Upper lobe of left lung (tissue), 6 donors: Measurements from ENCODE around the gene NSMCE4A. TPM values are rescaled to one million over a fixed set of nuclear protein-coding genes. Genes with fewer than 3 reads are reported as not detected.
A peak's percentile ranks its signal among the peaks of the same experiment; 100 is the strongest.

Experiments
- ATAC-seq, 2 donors: fragments of 200-7000 bp; cut with Tn5 transposase; one replicate each; pipeline ENCODE4 v1.9.1; 2022; ENCODE audit warnings: mild to moderate bottlenecking in 2 of 2, moderate library complexity in 2 of 2; ENCODE audit not compliant: low FRiP score in 2 of 2
- DNase-seq, 2 donors: peaks; one replicate each; pipeline ENCODE4 v3.0.0-alpha.2; 2019 to 2020
- H3K27ac ChIP-seq, 4 donors: fragments of 200-600 bp; sonication (generic); one replicate each; pipeline ENCODE4 v1.5.1; 2016 to 2019
- H3K27me3 ChIP-seq, 4 donors: fragments of 200-600 bp; sonication (generic); one replicate each; pipeline ENCODE4 v1.5.1; 2017 to 2019
- H3K36me3 ChIP-seq, 4 donors: fragments of 200-600 bp; sonication (generic); one replicate each; pipeline ENCODE4 v1.5.1; 2016 to 2019
- H3K4me1 ChIP-seq, 4 donors: fragments of 200-600 bp; sonication (generic); one replicate each; pipeline ENCODE4 v1.5.1; 2018 to 2019
- H3K4me3 ChIP-seq, 4 donors: fragments of 200-600 bp; sonication (generic); one replicate each; pipeline ENCODE4 v1.5.1; 2017 to 2019; ENCODE audit warnings: mild to moderate bottlenecking in 2 of 4, moderate library complexity in 1 of 4
- H3K9me3 ChIP-seq, 4 donors: fragments of 200-600 bp; sonication (generic); one replicate each; pipeline ENCODE4 v1.5.1; 2018 to 2019
- CTCF ChIP-seq, 6 experiments: fragments of 450-650 bp in 4 of 6; fragments of 200-600 bp in 2 of 6; sonication (generic) in 2 of 6; IDR thresholded peaks; one replicate each; pipeline ENCODE4 v1.5.1; 2016 to 2019; ENCODE audit warnings: antibody characterized with exemption in 6 of 6
- EP300 ChIP-seq, 4 donors: sonication (generic); formaldehyde crosslinking; IDR thresholded peaks; one replicate each; pipeline ENCODE4 v1.5.1; 2017; ENCODE audit warnings: antibody characterized with exemption in 4 of 4, control low read depth in 2 of 4
- POLR2A ChIP-seq, 4 donors: fragments of 450-650 bp; IDR thresholded peaks; one replicate each; pipeline ENCODE4 v1.5.1; 2016 to 2017; ENCODE audit warnings: antibody characterized with exemption in 4 of 4, mild to moderate bottlenecking in 2 of 4
- POLR2AphosphoS5 ChIP-seq, 2 donors: sonication (generic); formaldehyde crosslinking; IDR thresholded peaks; one replicate each; pipeline ENCODE4 v1.5.1; 2017; ENCODE audit warnings: antibody characterized with exemption in 2 of 2
- WGBS, 2 donors: methylation state at CpG; one replicate each; pipeline ENCODE4 v1.1.5; 2017 to 2018; 5-methylcytosine and 5-hydroxymethylcytosine counted together
- total RNA-seq, 6 donors: library from RNA; depleted of rRNA in 4 of 6; stranded (reverse); fragments of >200 nt in 4 of 6; gene quantifications; one replicate each; pipeline versions ENCODE4 v1.1.0 to v1.2.1, GENCODE V29; 2016 to 2021
- donor health status: DM: no; HTN: no; CAD: no; lungs with moderate emphysema.
- donor health status: DM: no; HTN: yes; CAD: no; lungs with severe emphysema.

Gene NSMCE4A
- total RNA-seq, 6 donors from 2014 or later = 34.8 to 131 (median 50.7) TPM

GRCh38 chr10:121928528-121928884 is 46.5 kb downstream of the NSMCE4A start:
- no peaks in the 10 kb centered on the region for H3K9me3 ChIP-seq
- peak in 1 of 2 donors; percentile 29 for DNase-seq
- peaks cover 18 to 25% (median 20%) of the 10 kb centered on the region in 4 donors for H3K4me1 ChIP-seq
- peak in 1 of 2 donors; percentile 3 for ATAC-seq
- H3K27me3 ChIP-seq = no peaks in the 10 kb centered on the region
- H3K36me3 ChIP-seq = peaks cover 0 to 5% (median 0%) of the 10 kb centered on the region in 4 donors
- peak overlapping the region; percentile 95 to 99 (median 96) for H3K27ac ChIP-seq
- TF ChIP-seq POLR2AphosphoS5 (IDR thresholded peaks at IDR 0.05) = no peak
- no peak for TF ChIP-seq CTCF (IDR thresholded peaks at IDR 0.05)
- no peak for TF ChIP-seq EP300 (IDR thresholded peaks at IDR 0.05)
- no peak for TF ChIP-seq POLR2A (IDR thresholded peaks at IDR 0.05)
- H3K4me3 ChIP-seq = peak overlapping the region; percentile 54 to 97 (median 74)
- WGBS, 2 donors = 1 to 4% methylated on average over 11 to 12 of the region's 20 CpGs

- Histone ChIP-seq H3K4me1 (peaks cover 18 to 25% (median 20%) of the 10 kb centered on the region in 4 donors), H3K27me3 (no peaks in the 10 kb centered on the region), H3K9me3 (no peaks in the 10 kb centered on the region), H3K4me3 (peak within 1 kb of the TSS; percentile 54 to 97 (median 74)), H3K27ac (peak within 1 kb of the TSS; percentile 95 to 99 (median 96)), H3K36me3 (peaks cover 0 to 10% (median 0%) of the 10 kb centered on the region in 4 donors)
- TF ChIP-seq POLR2AphosphoS5 (IDR thresholded peaks at IDR 0.05) = peak; percentile 74 to 88
- no peak for TF ChIP-seq EP300 (IDR thresholded peaks at IDR 0.05)
- peak in 2 of 6 experiments; percentile 18 to 33 for TF ChIP-seq CTCF (IDR thresholded peaks at IDR 0.05)
- peak; percentile 46 to 81 (median 71) for TF ChIP-seq POLR2A (IDR thresholded peaks at IDR 0.05)
- 0% methylated on average over 5 to 51 of the region's 87 CpGs for WGBS, 2 donors
- peak; percentile 96 to 98 for ATAC-seq
- peak; percentile 92 to 97 for DNase-seq
These were observed 47.0 kb downstream of the NSMCE4A start, which contains the start of gene ATE1 for GRCh38 chr10:121927841-121928527. TSS of gene ATE1 (minus strand) at chr10:121928031. CDS start at chr10:121927949, 82 bp downstream.

GRCh38 chr10:121927318-121927840 is 47.6 kb downstream of the NSMCE4A start:
- peaks cover 0 to 16% (median 2%) of the 10 kb centered on the region in 4 donors for H3K36me3 ChIP-seq
- H3K27ac ChIP-seq = peak overlapping the region; percentile 95 to 99 (median 96)
- 1% methylated on average over 14 to 20 of the region's 48 CpGs for WGBS, 2 donors
- peak overlapping the region; percentile 50 to 97 (median 74) for H3K4me3 ChIP-seq
- no peaks in the 10 kb centered on the region for H3K9me3 ChIP-seq
- H3K4me1 ChIP-seq = peaks cover 18 to 25% (median 20%) of the 10 kb centered on the region in 4 donors
- peak; percentile 3 to 14 for TF ChIP-seq POLR2AphosphoS5 (IDR thresholded peaks at IDR 0.05)
- TF ChIP-seq EP300 (IDR thresholded peaks at IDR 0.05) = no peak
- H3K27me3 ChIP-seq = no peaks in the 10 kb centered on the region
- peak in 1 of 2 donors; percentile 57 for DNase-seq
- peak; percentile 69 to 74 for ATAC-seq

- Histone ChIP-seq H3K27me3 (no peaks in the 10 kb centered on the region), H3K4me3 (peak overlapping the region; percentile 50 to 97 (median 74)), H3K4me1 (peaks cover 18 to 25% (median 20%) of the 10 kb centered on the region in 4 donors), H3K9me3 (no peaks in the 10 kb centered on the region), H3K27ac (peak overlapping the region; percentile 95 to 99 (median 96)), H3K36me3 (peaks cover 0 to 21% (median 2%) of the 10 kb centered on the region in 4 donors)
- ATAC-seq (peak in 1 of 2 donors; percentile 0), DNase-seq (no peak)
- TF ChIP-seq EP300 (IDR thresholded peaks at IDR 0.05) (no peak), CTCF (IDR thresholded peaks at IDR 0.05) (no peak), POLR2AphosphoS5 (IDR thresholded peaks at IDR 0.05) (no peak), POLR2A (IDR thresholded peaks at IDR 0.05) (no peak)
- 1 to 2% methylated on average over 20 of the region's 20 CpGs for WGBS, 2 donors
These were observed 48.2 kb downstream of the NSMCE4A start for GRCh38 chr10:121926671-121927317.

GRCh38 chr10:121926157-121926556 is 48.9 kb downstream of the NSMCE4A start:
- H3K27me3 ChIP-seq = no peaks in the 10 kb centered on the region
- DNase-seq (no peak), ATAC-seq (no peak)
- TF ChIP-seq POLR2AphosphoS5 (IDR thresholded peaks at IDR 0.05) (no peak), EP300 (IDR thresholded peaks at IDR 0.05) (no peak), CTCF (IDR thresholded peaks at IDR 0.05) (no peak), POLR2A (IDR thresholded peaks at IDR 0.05) (no peak)
- H3K4me3 ChIP-seq = peak overlapping the region in 1 of 4 donors; percentile 75
- H3K9me3 ChIP-seq = no peaks in the 10 kb centered on the region
- H3K27ac ChIP-seq = peak overlapping the region in 3 of 4 donors; percentile 95 to 98 (median 95)
- H3K4me1 ChIP-seq = peaks cover 18 to 25% (median 20%) of the 10 kb centered on the region in 4 donors
- H3K36me3 ChIP-seq = peaks cover 0 to 28% (median 5%) of the 10 kb centered on the region in 4 donors
- WGBS, 2 donors = 67 to 71% methylated on average over 4 of the region's 4 CpGs
